DOHH2 (cell line): ENCODE measurements around the gene PDXDC1.
"Not testable (repeated sequence)": the region's sequence is repeated elsewhere in the genome, so short reads cannot be mapped to it uniquely, and the experiment has no call there.

Source experiments
- EZH2phosphoT487 ChIP-seq: fragments of 200-600 bp; sonication (generic); IDR thresholded peaks from 2 replicates; pipeline ENCODE4 v1.6.1; 2017; ENCODE audit warnings: borderline replicate concordance, mild to moderate bottlenecking, antibody characterized with exemption, low read length, moderate library complexity, mixed read lengths
- TF ChIP-seq, protein P1 (sequence below): fragments of 200-600 bp; sonication (generic); IDR thresholded peaks from one replicate; pipeline ENCODE4 v1.5.1; 2014; ENCODE audit warnings: antibody characterized with exemption, mild to moderate bottlenecking, low read depth, low read length; ENCODE audit not compliant: poor library complexity, severe bottlenecking

DNA sequence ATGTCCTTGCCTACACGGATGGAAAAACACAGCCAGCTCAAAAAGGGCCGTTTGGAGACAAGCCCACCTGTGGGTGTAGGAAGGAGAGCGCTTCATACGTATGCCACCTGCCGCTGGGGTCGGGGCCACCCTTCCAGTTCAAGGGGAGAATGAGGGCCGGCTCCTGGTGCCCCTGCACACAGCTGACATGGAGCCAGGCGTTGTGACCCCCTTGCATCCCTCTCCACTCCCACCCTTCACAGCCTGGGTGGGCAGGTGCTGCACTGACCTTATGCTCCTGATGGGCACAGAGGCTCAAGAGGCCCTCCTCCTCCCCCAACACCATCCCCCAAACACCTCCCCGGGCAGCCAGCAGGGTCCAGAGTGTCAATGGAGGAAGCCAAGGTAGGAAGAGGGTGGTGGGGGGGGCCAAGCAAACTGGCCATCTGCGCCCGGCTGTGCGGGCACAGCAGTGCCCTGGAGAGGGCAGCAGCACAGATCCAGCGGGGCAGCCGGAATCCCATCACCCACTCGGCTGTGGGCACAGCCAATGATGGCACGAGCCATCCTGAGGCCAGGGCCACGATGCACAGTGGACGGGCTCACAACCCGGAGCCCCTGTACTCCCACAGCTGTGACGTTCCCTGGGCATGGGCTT lies 170.1 kb downstream of the PDXDC1 start:
- TF ChIP-seq, protein P1, sequence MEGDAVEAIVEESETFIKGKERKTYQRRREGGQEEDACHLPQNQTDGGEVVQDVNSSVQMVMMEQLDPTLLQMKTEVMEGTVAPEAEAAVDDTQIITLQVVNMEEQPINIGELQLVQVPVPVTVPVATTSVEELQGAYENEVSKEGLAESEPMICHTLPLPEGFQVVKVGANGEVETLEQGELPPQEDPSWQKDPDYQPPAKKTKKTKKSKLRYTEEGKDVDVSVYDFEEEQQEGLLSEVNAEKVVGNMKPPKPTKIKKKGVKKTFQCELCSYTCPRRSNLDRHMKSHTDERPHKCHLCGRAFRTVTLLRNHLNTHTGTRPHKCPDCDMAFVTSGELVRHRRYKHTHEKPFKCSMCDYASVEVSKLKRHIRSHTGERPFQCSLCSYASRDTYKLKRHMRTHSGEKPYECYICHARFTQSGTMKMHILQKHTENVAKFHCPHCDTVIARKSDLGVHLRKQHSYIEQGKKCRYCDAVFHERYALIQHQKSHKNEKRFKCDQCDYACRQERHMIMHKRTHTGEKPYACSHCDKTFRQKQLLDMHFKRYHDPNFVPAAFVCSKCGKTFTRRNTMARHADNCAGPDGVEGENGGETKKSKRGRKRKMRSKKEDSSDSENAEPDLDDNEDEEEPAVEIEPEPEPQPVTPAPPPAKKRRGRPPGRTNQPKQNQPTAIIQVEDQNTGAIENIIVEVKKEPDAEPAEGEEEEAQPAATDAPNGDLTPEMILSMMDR: not testable (repeated sequence)
- not testable (repeated sequence) for TF ChIP-seq EZH2phosphoT487
